Measurements from ENCODE around the gene RTN4.
"Not testable (repeated sequence)": the region's sequence is repeated elsewhere in the genome, so short reads cannot be mapped to it uniquely, and the experiment has no call there.

RTN4 gene

DNA sequence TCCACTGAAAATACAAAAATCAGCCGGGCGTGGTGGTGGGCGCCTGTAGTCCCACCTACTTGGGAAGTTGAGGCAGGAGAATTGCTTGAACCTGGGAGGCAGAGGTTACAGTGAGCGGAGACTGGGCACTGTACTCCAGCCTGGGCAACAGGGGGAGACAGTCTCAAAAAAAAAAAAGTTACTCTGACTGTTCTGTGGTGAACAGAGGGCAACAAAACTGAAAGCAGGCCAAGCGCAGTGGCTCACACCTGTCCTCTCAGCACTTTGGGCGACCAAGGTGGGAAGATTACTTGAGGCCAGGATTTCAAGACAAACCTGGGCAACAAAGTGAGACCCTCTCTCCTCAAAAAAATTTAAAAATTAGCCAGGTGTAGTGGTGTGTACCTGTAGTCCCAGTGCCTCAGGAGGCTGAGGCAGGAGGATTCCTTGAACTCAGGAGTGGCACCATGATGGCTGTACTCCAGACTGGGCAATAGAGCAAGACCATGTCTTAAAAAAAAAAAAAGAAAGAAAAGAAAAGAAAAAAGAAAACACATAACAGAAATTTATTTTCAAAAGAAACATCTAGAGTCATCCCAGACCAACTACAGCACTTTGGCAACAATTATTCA is 13.6 kb upstream of the RTN4 start:
- DNase-seq: peak; percentile 7 to 10

GRCh38 chr2:55063226-55063625 is 13.0 kb upstream of the RTN4 start:
- no peak for DNase-seq

DNA sequence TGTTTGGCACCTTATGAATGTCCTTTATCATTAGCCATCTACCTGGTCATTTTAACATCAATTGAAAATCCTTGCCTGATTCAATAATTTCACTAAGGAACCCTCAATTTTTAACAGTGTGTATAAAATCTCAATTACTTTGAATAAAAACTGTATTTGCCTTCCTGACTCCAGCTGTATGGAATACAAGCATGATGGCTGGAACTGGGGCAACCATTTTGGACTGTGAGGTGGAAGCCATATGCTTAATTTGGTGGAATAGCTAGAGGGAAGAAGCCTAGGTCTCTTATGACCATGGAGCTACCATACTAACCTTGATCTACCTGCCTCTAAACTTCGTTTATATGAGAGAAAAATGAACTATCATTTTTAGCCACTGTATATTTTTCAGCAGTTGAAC is 12.5 kb upstream of the RTN4 start:
- DNase-seq: no peak

DNA sequence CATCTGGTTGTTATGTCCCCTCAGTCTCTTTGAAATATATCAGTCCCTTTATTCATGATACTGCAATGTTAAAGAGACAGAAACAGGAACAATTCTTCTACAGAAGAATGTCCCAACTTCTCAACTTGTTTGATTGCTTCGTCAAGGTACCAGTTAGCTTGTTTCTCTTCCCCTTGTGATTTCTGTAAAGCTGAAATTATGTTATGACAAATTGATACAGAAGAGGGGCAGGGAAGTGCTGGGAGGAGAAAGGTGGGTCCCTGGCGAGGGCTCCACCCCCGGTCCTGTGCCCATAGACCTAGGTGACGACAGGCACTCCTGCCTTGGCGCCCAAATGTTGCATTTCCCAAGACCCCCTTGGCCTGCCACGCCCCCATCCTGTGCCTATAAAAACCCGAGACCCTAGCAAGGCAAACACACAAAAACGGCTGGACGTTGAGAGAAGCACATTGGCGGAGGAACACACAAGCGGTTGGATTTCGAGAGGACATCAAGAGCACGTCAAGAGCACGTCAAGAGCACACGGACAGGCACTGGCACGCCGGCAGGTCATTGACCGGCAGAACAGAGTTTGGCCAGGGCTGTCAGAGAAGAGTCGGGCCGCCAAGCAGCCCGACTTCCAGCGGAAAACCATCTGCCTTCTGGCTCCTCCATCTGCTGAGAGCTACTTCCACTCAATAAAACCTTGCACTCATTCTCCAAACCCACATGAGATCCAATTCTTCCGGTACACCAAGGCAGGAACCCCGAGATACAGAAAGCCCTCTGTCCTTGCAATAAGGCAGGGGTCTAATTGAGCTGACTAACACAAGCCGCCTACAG is 11.5 kb upstream of the RTN4 start:
- no peak for DNase-seq

- DNase-seq: no peak
Measured at GRCh38 chr2:55059793-55060192, 9.5 kb upstream of the RTN4 start.

- DNase-seq: no peak
Measured at GRCh38 chr2:55057474-55057873, 7.2 kb upstream of the RTN4 start.

GRCh38 chr2:55056024-55056521 is 5.8 kb upstream of the RTN4 start:
- DNase-seq: no peak

GRCh38 chr2:55054106-55054875 is 4.0 kb upstream of the RTN4 start:
- DNase-seq: no peak

DNA sequence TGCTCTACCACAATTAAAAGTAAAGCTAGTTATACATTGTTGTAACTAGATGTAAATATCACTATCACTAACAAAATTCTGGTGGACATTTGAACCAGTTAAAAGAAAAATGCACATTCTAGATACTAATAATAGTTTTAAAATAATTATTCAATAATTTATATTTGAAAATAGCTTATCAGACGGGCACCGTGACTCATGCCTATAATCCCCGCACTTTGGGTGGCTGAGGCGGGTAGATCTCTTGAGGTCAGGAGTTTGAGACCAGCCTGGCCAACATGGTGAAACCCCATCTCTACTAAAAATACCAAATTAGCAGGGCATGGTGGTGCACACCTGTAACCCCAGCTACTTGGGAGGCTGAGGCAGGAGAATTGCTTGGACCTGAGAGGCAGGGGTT is 3.0 kb upstream of the RTN4 start:
- not testable (repeated sequence) for DNase-seq

DNA sequence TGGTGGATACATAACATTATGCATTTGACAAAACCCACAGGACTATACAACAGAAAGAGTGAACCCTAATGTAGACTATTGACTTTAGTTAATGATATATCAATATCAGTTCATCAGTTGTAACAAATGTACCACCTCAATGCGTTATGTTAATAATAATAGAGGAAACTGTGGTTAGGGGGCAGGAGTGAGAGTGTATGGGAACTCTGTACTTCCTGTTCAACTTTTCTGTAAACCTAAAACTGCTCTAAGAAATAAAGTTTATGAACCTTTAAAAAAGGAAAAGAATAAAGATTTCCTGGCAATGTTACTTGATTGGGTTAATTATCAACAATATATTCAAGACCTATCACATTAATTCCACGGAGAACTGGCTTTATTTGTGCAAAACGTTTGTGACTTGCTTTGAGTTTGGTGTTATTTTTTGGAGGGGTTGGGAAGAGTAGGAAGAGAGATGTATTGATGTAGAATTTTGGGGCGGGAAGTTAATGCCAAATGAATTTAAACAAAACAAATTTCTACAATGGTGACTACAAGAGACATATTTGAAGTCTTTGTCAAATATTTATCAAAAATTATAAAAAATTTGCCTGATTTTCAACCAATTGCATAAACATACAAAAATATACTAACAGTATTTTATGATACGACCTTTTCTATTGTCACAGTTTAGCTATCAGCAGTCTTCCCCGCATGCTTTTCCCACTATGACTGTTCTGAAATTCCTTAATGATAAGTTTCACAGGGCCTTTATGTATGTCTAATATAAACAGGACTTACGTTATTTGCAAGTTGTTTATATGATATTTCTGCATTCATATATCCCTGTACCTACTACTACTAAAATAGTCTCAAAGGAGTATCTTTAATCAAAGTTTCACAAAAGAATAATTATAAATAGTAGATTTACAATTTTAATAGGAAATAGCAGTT is 2.1 kb upstream of the RTN4 start:
- peak; percentile 38 to 68 for DNase-seq

GRCh38 chr2:55051026-55051866 is 995 bp upstream of the RTN4 start:
- peak; percentile 41 to 54 for DNase-seq

- DNase-seq: no peak
Measured at GRCh38 chr2:55049821-55050099, 491 bp downstream of the RTN4 start.

DNA sequence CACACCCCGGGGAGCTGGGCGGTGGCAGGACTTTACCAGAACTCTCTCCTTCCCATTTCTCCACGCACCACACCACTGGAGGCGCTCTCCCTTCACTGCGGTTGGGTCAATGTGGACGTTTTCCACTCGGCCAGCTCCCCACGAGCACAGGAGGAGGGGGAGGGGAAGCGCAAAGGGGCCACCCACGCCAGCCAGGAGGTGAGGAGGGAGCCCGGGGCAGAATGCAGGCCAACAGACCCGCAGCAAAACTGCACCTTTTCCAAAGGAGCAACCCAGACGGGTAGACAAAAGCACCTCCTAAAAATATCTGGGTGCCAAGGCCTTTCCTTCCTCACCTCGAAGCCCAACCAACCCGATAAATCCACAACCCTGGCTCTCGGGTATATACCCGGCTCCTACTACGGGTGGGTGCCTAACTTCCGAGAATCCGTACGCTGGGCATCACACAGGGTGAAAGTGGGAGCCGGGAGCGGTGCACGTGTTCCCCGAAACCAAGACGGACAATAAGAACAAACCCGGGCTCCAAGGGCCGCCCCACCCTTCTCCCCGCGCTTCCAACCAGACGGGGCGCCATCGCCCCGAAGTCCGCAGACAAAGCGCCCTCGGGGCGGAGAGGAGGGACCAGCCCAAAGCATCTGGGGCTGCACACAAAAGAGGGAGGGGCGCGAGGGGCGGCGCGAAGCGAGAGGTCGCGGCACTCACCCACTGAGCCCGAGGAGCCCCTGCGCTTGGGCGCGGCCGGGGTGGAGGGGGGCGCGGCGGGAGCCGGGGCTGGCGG is 1.0 kb downstream of the RTN4 start:
- peak; percentile 55 to 61 for DNase-seq

GRCh38 chr2:55048508-55049042 is 1.7 kb downstream of the RTN4 start:
- peak; percentile 37 to 38 for DNase-seq

- DNase-seq: peak; percentile 62 to 69
Measured at GRCh38 chr2:55047677-55048299, 2.5 kb downstream of the RTN4 start.

GRCh38 chr2:55045780-55046179 is 4.5 kb downstream of the RTN4 start:
- DNase-seq: no peak

DNA sequence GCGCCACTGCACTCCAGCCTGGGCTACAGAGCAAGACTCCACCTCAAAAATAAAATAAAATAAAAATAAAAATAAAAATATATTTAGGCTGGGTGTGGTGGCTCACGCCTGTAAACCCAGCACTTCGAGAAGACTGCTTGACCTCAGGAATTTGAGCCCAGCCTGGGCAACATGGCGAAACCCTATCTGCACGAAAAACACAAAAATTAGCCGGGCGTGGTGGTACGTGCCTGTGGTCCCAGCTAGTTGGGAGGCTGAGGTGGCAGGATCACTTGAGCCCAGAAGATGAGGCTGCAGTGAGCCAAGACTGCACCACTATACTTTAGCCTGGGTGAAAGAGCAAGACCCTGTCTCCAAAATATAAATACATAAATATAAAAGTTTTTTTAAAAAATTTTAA is 6.4 kb downstream of the RTN4 start:
- DNase-seq: no peak

- peak; percentile 32 to 43 for DNase-seq
Measured at GRCh38 chr2:55038428-55038827, 11.8 kb downstream of the RTN4 start.

- no peak for DNase-seq
Measured at GRCh38 chr2:55035716-55036115, 14.5 kb downstream of the RTN4 start.

DNA sequence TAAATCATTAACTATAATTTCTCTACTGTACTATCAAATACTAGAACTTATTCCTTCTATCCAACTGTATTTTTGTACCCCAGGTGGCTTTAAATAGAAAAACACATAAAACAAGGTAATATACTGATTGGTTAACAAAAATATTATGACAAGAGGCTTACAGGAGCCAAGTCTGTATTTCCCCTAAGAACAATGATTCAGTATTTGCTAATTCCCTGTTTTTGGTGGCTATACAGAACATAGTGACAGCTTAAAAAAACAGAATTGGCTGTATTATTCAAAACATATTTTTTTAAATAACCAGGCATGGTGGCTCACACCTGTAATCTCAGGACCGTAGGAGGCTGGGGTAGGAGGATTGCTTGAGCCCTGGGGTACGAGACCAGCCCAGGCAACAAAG is 16.3 kb downstream of the RTN4 start:
- no peak for DNase-seq
